NCI-H526 treated with DMSO at 0.1 percent for 48 hours (cell line): ENCODE results near the gene OR5K4.

Experiments used
- DNase-seq: peaks from one replicate; lab custom pipeline; 2025; lab: John Stamatoyannopoulos, UW

OR5K4 gene

DNA sequence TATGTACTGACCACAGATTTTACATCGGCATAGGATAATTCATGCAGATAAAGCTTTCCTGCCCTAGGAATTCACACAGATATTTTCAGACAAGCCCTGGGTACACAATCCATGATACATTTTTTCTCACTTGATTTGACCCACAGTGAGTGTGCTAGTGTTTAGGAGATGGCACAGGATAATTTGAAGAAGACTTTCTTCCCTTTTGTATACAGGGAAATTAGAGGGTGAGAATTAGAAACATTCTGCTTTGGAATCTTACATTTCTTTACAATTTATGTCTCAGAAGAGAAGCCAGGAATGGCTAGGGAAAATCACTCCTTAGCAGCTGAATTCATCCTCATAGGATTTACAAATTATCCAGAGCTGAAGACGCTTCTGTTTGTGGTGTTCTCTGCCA, at the start of gene OR5K4:
OR5K4 (plus strand) TSS at position 301 of the 400 bp plus-strand sequence; CDS start at position 301, 0 bp downstream.
- DNase-seq, result no peak

DNA sequence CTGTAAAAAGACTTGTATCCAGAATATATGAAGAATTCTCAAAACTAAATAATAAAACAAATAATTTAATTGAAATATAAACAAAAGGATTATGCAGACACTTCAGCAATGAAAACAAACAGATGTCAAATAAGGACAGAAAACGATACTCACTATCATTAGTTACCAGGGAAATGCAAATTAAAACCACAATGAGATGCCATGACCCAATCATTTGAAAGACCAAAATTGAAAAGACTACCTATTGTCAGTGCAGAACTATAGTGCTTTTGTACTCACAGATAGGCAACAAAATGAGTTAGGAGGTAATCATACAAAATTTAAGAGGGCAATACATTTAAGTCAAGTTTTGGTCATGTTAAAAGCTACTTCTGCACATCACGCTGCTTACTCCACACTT, 31.6 kb upstream of the OR5K4 start:
- no peak for DNase-seq

GRCh38 chr3:98322686-98323085, 31.0 kb upstream of the OR5K4 start:
- no peak for DNase-seq

DNA sequence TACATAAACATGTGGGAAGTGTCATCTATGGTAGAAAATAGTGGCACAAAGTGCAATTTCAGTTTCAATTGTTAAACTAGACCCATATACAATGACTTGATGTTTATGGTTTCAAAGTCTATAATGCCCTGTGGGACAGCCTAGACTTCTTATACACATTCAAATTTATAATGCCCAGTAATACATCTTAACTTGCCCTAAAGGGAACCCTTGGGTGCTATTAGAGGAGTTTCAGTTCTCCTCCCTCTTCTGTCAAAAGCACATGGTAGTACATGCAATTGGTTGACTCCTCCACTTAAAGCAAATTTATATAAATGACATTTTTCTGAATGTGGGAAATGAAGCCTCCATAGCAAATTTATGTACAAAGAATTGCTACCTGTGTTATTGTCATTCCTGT, 30.2 kb upstream of the OR5K4 start:
- no peak for DNase-seq

- DNase-seq, result peak; percentile 21
These were observed 28.6 kb upstream of the OR5K4 start for GRCh38 chr3:98325055-98325454.

DNA sequence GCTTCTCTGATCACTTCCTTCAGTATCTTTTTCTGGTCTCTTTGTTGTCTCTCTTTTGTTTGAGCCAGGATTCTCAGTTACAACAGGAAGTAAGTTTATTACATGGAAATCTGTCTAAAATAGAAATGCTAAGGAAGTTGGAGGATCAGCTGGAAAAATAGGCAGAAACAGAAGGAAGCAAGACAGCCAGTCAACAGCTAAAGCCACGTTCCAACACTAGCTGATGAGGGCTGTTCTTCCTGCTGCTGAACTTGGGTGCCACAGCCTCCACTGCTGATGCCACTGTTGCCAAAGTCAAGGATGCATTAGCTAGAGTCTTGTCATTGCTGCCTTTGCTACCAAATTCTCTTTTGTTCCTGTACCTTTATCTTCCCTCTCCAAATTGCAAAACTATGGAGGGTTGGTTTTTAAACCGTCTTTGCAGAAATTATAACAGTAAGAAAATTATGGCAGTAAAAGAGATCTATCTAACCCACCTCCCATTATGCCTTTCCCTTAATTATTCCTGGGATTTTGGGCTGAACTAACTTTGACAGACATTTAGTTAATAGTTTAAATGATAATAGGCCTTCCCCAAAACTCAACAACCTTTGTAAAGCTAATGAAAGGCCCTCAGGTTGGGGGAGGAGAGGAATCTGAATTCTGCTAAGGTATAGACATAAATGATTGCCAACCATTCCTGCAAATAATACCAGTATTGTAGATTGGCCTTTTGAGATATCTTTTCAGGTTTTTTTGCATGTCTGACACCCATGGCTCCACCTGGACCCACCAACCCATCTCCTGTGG, 27.4 kb upstream of the OR5K4 start:
- DNase-seq, result no peak

- DNase-seq, result no peak
These were observed 26.7 kb upstream of the OR5K4 start for GRCh38 chr3:98326945-98327344.

DNA sequence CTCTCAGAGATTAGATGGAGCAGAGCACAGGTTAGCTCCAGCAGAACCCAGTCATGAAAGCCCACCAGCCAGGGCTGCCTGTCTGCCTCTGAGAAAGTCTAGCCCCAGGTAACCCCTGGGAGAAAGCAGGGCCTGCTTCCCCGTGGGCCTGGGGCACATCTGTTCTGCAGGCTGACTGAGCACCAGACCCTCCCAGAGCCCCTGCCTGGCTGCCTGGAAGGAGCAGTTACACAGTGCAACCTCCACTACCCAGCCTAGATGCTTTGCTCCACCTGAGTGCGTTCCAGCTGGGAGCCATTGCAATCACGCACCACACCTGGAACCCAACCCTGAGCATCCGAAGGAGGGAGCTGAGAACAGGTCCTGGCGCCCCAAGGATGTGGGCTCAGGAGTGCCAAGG, 24.7 kb upstream of the OR5K4 start:
- DNase-seq, result no peak

DNA sequence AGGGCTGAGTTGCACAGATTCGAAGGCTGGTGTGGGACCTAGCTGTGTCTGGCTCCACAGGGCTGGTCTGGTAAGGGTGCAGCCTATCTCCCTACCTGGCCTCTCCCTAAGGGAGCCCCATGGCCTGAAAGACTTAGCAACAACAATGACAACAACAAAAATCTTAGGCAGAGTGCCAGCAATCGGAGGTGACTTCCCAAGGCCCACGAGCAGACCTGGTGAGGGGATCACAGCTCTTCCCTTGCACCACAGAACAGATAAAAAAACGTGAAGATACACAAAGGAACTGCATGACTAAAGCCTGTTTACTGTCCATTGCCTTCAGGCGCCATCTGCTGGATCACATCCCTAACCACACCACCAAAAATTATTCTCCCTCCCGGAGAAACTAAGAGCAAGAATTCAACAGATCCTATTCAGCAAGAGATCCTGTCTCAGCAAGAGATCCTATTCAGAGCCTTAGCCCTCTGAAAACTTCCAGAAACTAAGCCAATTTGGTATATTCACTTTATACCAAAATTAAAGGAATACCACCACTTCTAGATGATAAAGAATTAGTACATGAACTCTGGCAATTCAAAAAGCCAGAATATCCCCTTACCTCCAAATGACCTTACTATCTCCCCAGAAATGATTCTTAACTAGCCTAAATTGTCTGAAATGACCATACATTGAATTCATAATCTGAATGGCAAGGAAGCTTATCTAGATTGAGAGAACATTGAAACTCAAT, 24.1 kb upstream of the OR5K4 start:
- DNase-seq, result peak; percentile 24

DNA sequence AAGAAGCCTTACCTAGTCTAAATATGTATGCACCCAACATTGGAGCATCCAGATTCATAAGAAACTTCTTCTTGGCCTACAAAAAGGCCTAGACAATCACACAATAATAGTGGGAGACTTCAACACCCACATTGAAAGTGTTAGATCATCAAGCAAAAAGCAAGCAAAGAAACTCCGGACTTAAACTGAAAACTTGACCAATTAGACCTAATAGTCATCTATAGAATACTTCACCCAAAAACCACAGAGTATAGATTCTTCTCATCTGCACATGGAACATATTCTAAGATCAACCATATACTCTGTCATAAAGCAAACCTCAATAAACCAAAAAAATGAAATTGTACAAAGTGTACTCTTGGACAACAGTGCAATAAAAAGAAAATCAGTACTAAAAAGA, 22.3 kb upstream of the OR5K4 start:
- no peak for DNase-seq

DNA sequence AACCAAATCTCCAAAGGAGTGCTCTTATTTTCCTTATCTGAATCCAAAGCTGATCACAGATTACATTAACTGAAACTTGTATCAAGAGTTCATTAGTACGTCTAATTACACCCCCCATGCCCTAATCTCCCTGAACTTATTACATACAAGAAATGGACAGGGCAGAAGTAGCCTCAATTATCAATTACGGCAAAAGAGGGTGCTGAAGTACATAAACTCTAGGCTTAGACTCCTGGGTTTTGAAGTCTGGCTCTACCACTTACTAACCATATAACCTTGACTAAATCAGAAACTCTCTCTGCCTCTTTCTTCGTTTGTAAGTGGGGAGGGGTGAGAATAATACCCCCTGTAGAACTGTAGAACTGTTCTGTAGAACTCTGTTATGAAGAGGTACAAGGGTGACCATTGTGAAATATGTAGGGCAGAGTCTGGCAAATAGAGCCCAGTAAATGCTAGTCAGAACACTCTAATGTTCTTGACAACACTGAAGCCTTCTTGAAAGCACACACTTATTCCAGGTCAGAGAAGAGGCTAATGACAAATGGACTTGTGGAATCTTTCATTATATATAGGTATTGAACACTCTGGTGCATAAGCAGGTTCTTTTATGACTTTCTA, 19.6 kb upstream of the OR5K4 start:
- DNase-seq, result no peak

GRCh38 chr3:98339031-98339430, 14.6 kb upstream of the OR5K4 start:
- no peak for DNase-seq

DNA sequence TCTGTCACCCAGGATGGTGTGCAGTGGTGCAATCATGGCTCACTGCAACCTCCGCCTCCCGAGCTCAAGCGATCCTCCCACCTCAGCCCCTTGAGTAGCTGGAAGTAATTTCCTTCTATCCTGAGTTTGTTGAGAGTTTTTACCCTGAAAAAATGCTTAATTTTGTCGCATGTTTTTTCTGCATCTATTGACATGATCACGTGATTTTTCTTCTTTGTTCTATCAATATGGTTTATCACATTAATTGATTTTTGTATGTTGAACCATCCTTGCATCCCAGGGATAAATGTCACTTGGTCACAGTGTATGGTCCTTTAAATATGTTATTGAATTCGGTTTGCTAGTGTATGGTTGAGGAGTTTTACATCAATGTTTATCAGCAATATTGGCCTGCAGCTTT, 11.9 kb upstream of the OR5K4 start:
- no peak for DNase-seq

GRCh38 chr3:98343647-98344507, 9.8 kb upstream of the OR5K4 start:
- DNase-seq, result peak; percentile 12

DNA sequence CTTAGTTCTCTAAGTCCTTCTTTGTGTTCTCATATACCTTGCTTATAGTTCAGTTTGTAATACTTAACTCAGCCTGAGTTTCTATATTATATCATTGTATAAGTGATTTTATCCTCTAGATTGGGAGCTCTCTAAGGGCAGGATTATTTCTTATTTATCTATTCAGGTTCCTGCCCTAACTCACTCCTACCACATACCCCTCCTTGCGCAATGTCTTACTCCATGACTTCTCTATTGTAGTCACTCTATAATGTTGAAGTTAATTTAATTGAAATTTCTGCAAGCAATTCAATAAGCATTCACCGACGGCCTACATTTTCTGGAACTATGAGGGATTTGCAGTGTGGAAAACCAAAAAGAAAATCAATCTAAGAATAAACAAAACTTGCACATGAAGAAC, 3.6 kb upstream of the OR5K4 start:
- no peak for DNase-seq

DNA sequence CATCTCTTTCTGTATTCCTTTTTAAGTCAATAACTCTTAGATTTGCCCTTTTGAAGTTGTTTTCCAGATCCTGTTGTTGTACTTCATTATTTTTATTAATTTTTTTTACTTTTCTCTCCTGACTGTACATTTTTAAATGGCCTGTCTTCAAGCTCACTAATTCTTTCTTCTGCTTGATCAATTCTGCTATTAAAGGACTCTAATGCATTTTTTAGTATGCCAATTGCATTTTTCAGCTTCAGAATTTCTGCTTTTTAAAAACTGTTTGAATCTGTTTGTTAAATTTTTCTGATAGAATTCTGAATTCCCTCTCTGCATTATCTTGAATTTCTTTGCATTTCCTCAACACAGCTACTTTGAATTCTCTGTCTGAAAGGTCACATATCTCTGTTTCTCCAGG, 5.6 kb downstream of the OR5K4 start:
- DNase-seq, result no peak

DNA sequence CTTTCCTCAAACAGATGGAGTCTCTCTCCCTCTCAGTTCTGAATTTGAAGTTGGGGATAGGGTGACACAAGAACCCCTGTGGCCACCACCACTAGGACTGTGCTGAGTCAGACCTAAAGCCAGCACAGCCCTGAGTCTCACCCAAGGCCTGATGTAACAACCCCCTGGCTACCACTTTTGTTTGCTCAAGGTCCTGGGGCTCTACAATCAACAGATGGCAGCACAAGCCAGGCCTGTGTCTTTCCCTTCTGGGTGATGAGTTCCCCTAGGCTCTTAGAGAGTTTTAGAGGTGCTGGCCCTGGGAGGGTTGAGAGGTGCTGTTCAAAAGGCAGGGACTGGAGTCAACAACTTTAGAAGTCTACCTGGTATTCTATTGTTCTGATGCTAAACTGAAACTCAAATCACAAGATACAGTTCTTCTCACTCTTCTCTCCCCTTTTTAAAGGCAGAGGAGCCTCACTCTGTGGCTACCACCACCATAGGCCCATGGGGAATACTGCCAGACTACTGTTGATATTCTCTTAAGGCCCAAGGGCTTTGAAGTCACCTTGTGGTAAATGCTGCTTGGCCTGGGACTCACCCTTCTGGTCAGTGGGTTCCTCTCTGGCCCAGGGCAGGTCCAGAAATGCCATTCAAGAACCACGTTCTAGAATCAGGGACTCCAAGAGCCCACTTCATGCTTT, 6.5 kb downstream of the OR5K4 start:
- DNase-seq, result no peak

- no peak for DNase-seq
These were observed 7.0 kb downstream of the OR5K4 start for GRCh38 chr3:98360681-98361080.

DNA sequence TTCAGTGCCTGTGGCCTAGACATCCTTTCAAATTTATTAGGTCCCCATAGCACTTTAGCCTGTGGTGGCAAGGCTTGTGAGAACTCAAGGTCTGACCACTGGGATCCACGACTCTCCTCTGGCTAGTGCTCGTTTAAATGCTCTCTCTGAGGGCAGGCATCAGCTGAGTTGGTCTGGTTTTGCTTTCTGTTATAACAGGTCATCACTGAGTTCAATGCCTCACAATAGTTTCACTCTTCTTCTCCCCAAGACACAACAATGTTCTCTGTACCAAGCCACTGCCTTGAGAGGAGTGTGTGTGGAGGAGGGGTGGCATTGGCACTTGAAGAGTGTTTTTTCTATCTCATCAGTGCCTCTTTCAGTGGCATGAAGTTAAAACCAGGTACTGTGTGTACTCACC, 7.6 kb downstream of the OR5K4 start:
- no peak for DNase-seq

GRCh38 chr3:98367464-98368246, 14.0 kb downstream of the OR5K4 start:
- no peak for DNase-seq

DNA sequence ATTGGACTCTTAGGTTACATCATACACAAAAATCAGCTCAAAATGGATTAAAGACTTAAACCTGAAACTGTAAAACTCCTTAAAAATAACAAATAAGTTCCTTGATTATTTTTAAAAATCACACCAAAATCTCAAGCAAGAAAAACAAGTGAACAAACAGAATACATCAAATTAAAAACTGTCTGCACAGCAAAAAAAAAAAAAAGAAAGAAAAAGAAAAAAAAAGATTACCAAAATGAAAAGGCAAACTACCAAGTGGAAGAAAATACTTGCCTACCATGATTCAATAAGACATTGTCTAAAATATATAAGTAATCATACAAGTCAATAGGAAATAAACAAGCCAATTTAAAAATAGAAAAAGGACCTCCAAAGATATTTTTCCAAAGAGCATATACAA, 17.5 kb downstream of the OR5K4 start:
- no peak for DNase-seq
